HG03565 (cell line): ENCODE measurements around the gene NPSR1.
"Not testable (repeated sequence)": the region's sequence is repeated elsewhere in the genome, so short reads cannot be mapped to it uniquely, and the experiment has no call there.

Experiments
- ATAC-seq: cut with Tn5 transposase; IDR thresholded peaks from one replicate; pipeline ENCODE4 v1.9.1; 2021; ENCODE audit warnings: mild to moderate bottlenecking, moderate library complexity; ENCODE audit not compliant: unreplicated experiment

NPSR1 gene

GRCh38 chr7:34832020-34832419 is 174.0 kb downstream of the NPSR1 start:
- ATAC-seq = no peak

- ATAC-seq = no peak
Observed at GRCh38 chr7:34835901-34836600, 178.0 kb downstream of the NPSR1 start.

- ATAC-seq = no peak
Observed at GRCh38 chr7:34837316-34837715, 179.3 kb downstream of the NPSR1 start.

- no peak for ATAC-seq
Observed at GRCh38 chr7:34837801-34838201, 179.8 kb downstream of the NPSR1 start.

- ATAC-seq = no peak
Observed at GRCh38 chr7:34838329-34838728, 180.3 kb downstream of the NPSR1 start.

GRCh38 chr7:34839645-34840044 is 181.6 kb downstream of the NPSR1 start:
- ATAC-seq = no peak

- no peak for ATAC-seq
Observed at GRCh38 chr7:34840176-34840785, 182.3 kb downstream of the NPSR1 start.

GRCh38 chr7:34841326-34841725 is 183.3 kb downstream of the NPSR1 start:
- ATAC-seq = no peak

GRCh38 chr7:34842782-34843181 is 184.8 kb downstream of the NPSR1 start:
- no peak for ATAC-seq

- no peak for ATAC-seq
Observed at GRCh38 chr7:34844406-34844805, 186.4 kb downstream of the NPSR1 start.

GRCh38 chr7:34844936-34845665 is 187.1 kb downstream of the NPSR1 start:
- ATAC-seq = no peak

GRCh38 chr7:34845666-34846361 is 187.8 kb downstream of the NPSR1 start:
- ATAC-seq = no peak

GRCh38 chr7:34846976-34847375 is 189.0 kb downstream of the NPSR1 start:
- no peak for ATAC-seq

- ATAC-seq = no peak
Observed at GRCh38 chr7:34848670-34849069, 190.7 kb downstream of the NPSR1 start.

GRCh38 chr7:34849163-34849960 is 191.3 kb downstream of the NPSR1 start:
- no peak for ATAC-seq

- no peak for ATAC-seq
Observed at GRCh38 chr7:34849986-34850385, 192.0 kb downstream of the NPSR1 start.

GRCh38 chr7:34850681-34851080 is 192.7 kb downstream of the NPSR1 start:
- no peak for ATAC-seq

GRCh38 chr7:34851431-34851830 is 193.4 kb downstream of the NPSR1 start:
- ATAC-seq = no peak

GRCh38 chr7:34858444-34858843 is 200.4 kb downstream of the NPSR1 start:
- ATAC-seq = not testable (repeated sequence)

GRCh38 chr7:34859281-34859680 is 201.3 kb downstream of the NPSR1 start:
- ATAC-seq = not testable (repeated sequence)

GRCh38 chr7:34866222-34866621 is 208.2 kb downstream of the NPSR1 start:
- not testable (repeated sequence) for ATAC-seq
